HG02981 (cell line): ENCODE measurements around the gene MOB1A.
"Not testable (repeated sequence)": the region's sequence is repeated elsewhere in the genome, so short reads cannot be mapped to it uniquely, and the experiment has no call there.

ENCODE experiments used
- ATAC-seq: cut with Tn5 transposase; IDR thresholded peaks from one replicate; pipeline ENCODE4 v1.9.1; 2021; ENCODE audit warnings: mild to moderate bottlenecking, moderate library complexity; ENCODE audit not compliant: unreplicated experiment

The MOB1A gene

GRCh38 chr2:74149570-74150319 lies 28.9 kb downstream of the MOB1A start:
- ATAC-seq = no peak

- no peak for ATAC-seq
Measured at GRCh38 chr2:74149247-74149525, 29.5 kb downstream of the MOB1A start.

GRCh38 chr2:74148457-74149246 lies 30.0 kb downstream of the MOB1A start:
- ATAC-seq = no peak

GRCh38 chr2:74147727-74148456 lies 30.8 kb downstream of the MOB1A start, which contains the start of gene BOLA3:
BOLA3 (minus strand) TSS chr2:74147912; CDS start chr2:74147874, 38 bp downstream.
- ATAC-seq = peak; percentile 88

GRCh38 chr2:74146929-74147726 lies 31.6 kb downstream of the MOB1A start:
- ATAC-seq = peak; percentile 26

- no peak for ATAC-seq
Measured at GRCh38 chr2:74142340-74142739, 36.3 kb downstream of the MOB1A start.

GRCh38 chr2:74138600-74139323 lies 39.9 kb downstream of the MOB1A start:
- ATAC-seq = no peak

GRCh38 chr2:74137651-74138599 lies 40.8 kb downstream of the MOB1A start:
- ATAC-seq = no peak

GRCh38 chr2:74131901-74132300 lies 46.8 kb downstream of the MOB1A start:
- ATAC-seq = no peak

GRCh38 chr2:74130211-74130995 lies 48.3 kb downstream of the MOB1A start:
- ATAC-seq = no peak

- no peak for ATAC-seq
Measured at GRCh38 chr2:74128206-74128605, 50.5 kb downstream of the MOB1A start.

- not testable (repeated sequence) for ATAC-seq
Measured at GRCh38 chr2:74123955-74124354, 54.7 kb downstream of the MOB1A start.

GRCh38 chr2:74121846-74122245 lies 56.8 kb downstream of the MOB1A start:
- ATAC-seq = not testable (repeated sequence)

GRCh38 chr2:74119912-74120825 lies 58.5 kb downstream of the MOB1A start:
- ATAC-seq = peak; percentile 90

- ATAC-seq = no peak
Measured at GRCh38 chr2:74119339-74119738, 59.3 kb downstream of the MOB1A start.

- ATAC-seq = no peak
Measured at GRCh38 chr2:74111380-74111779, 67.3 kb downstream of the MOB1A start.

GRCh38 chr2:74110537-74110936 lies 68.1 kb downstream of the MOB1A start:
- no peak for ATAC-seq
